ENCODE data around the gene TRAPPC2.

DNA sequence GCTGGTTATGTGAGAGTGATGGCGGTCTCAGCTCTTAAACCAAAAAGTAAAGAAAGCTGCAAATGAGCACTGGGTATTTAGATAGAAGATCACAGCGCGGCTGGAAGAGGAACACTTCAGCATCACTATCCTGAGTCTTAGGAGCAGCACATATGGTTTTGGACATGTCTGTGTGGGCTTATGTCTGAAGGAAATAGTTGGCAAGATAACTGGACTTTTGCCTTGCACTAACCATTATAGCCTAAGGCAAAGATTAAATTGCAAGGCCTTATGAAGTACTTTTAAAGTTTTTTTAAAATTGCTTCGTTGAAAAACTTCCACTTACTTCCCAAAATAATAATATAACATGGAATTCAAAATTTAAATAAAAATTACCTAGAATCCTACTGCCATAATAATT lies 50.1 kb downstream of the TRAPPC2 start:
- no peak for TF ChIP-seq CTCF (IDR thresholded peaks at IDR 0.05; ENCODE audit: low read depth, low read length, poor library complexity, severe bottlenecking)
- TF ChIP-seq EZH2phosphoT487 (IDR thresholded peaks at IDR 0.05; ENCODE audit: borderline replicate concordance, low read length), result no peak

All from DOHH2 (cell line).